Fibroblast of villous mesenchyme (primary cell): ENCODE measurements around the gene CD86. TPM values are rescaled to one million over a fixed set of nuclear protein-coding genes. Genes with fewer than 3 reads are reported as not detected.
A peak's percentile ranks its signal among the peaks of the same experiment; 100 is the strongest.

Experiments
- DNase-seq: peaks from one replicate; pipeline ENCODE4 v3.0.0-alpha.2; 2010; ENCODE audit warnings: low read depth
- H3K4me3 ChIP-seq: 2 replicates; pipeline ENCODE4 v1.5.1; 2011; ENCODE audit warnings: low read depth, mild to moderate bottlenecking, low read length
- CTCF ChIP-seq: IDR thresholded peaks from 2 replicates; pipeline ENCODE4 v1.5.1; 2012; ENCODE audit warnings: low read depth, mild to moderate bottlenecking, low read length; ENCODE audit not compliant: insufficient read depth
- total RNA-seq: library from RNA; depleted of rRNA; stranded (reverse); fragments of >200 nt; gene quantifications from 2 replicates; pipeline ENCODE4 v1.2.3, GENCODE V29; 2012

The CD86 gene
- total RNA-seq, 1 donor, result not detected

GRCh38 chr3:122084799-122085198, 29.6 kb downstream of the CD86 start:
- DNase-seq, result no peak
- TF ChIP-seq CTCF, result no peak
- H3K4me3 ChIP-seq, result no peak overlapping the region

- no peak for TF ChIP-seq CTCF
- H3K4me3 ChIP-seq, result no peak overlapping the region
- DNase-seq, result no peak
Observed at GRCh38 chr3:122085673-122086072, 30.5 kb downstream of the CD86 start.

- TF ChIP-seq CTCF, result no peak
- H3K4me3 ChIP-seq, result no peak overlapping the region
- DNase-seq, result no peak
Observed at GRCh38 chr3:122088531-122088930, 33.4 kb downstream of the CD86 start.

- no peak for DNase-seq
- H3K4me3 ChIP-seq, result no peak overlapping the region
- no peak for TF ChIP-seq CTCF
Observed at GRCh38 chr3:122091602-122092295, 36.6 kb downstream of the CD86 start.

GRCh38 chr3:122092460-122093165, 37.5 kb downstream of the CD86 start:
- DNase-seq, result peak; percentile 50
- no peak overlapping the region for H3K4me3 ChIP-seq
- peak; percentile 57 for TF ChIP-seq CTCF

- no peak for TF ChIP-seq CTCF
- no peak for DNase-seq
- H3K4me3 ChIP-seq, result no peak overlapping the region
Observed at GRCh38 chr3:122094125-122094524, 39.0 kb downstream of the CD86 start.
